Measurements from ENCODE around the gene SBF2.

The SBF2 gene

GRCh38 chr11:10017911-10018310, 276.1 kb downstream of the SBF2 start:
- TF ChIP-seq EZH2phosphoT487 (IDR thresholded peaks at IDR 0.05; ENCODE audit: low read depth): no peak
- H3K4me2 ChIP-seq (ENCODE audit: low read length): no peak overlapping the region
- no peaks in the 10 kb centered on the region for H3K27me3 ChIP-seq (ENCODE audit: low read depth, low read length)
- peaks cover 9% of the 10 kb centered on the region for H3K4me1 ChIP-seq (ENCODE audit: low read length)
- H3K27ac ChIP-seq (ENCODE audit: low read length): no peak overlapping the region
- no peak overlapping the region for H3K9ac ChIP-seq (ENCODE audit: low read length)
- H3K9me3 ChIP-seq (ENCODE audit: insufficient read depth, low read length): no peaks in the 10 kb centered on the region
- H2AFZ ChIP-seq (ENCODE audit: low read depth, low read length): no peak overlapping the region
- no peaks in the 10 kb centered on the region for H3K79me2 ChIP-seq (ENCODE audit: low read length)
- no peaks in the 10 kb centered on the region for H4K20me1 ChIP-seq (ENCODE audit: insufficient read depth, low read length)
- H3K36me3 ChIP-seq (replicated peaks; ENCODE audit: low read depth, low read length): no peaks in the 10 kb centered on the region
- H3K4me3 ChIP-seq (ENCODE audit: low read length): no peak overlapping the region

- H3K4me2 ChIP-seq (ENCODE audit: low read length): no peak overlapping the region
- H3K27me3 ChIP-seq (ENCODE audit: low read depth, low read length): no peaks in the 10 kb centered on the region
- no peaks in the 10 kb centered on the region for H4K20me1 ChIP-seq (ENCODE audit: insufficient read depth, low read length)
- H3K9me3 ChIP-seq (ENCODE audit: insufficient read depth, low read length): no peaks in the 10 kb centered on the region
- H3K79me2 ChIP-seq (ENCODE audit: low read length): no peaks in the 10 kb centered on the region
- H3K9ac ChIP-seq (ENCODE audit: low read length): no peak overlapping the region
- peaks cover 11% of the 10 kb centered on the region for H3K4me1 ChIP-seq (ENCODE audit: low read length)
- H3K4me3 ChIP-seq (ENCODE audit: low read length): no peak overlapping the region
- H3K36me3 ChIP-seq (replicated peaks; ENCODE audit: low read depth, low read length): no peaks in the 10 kb centered on the region
- no peak overlapping the region for H2AFZ ChIP-seq (ENCODE audit: low read depth, low read length)
- H3K27ac ChIP-seq (ENCODE audit: low read length): no peak overlapping the region
- TF ChIP-seq EZH2phosphoT487 (IDR thresholded peaks at IDR 0.05; ENCODE audit: low read depth): no peak
- TF ChIP-seq, protein P1, sequence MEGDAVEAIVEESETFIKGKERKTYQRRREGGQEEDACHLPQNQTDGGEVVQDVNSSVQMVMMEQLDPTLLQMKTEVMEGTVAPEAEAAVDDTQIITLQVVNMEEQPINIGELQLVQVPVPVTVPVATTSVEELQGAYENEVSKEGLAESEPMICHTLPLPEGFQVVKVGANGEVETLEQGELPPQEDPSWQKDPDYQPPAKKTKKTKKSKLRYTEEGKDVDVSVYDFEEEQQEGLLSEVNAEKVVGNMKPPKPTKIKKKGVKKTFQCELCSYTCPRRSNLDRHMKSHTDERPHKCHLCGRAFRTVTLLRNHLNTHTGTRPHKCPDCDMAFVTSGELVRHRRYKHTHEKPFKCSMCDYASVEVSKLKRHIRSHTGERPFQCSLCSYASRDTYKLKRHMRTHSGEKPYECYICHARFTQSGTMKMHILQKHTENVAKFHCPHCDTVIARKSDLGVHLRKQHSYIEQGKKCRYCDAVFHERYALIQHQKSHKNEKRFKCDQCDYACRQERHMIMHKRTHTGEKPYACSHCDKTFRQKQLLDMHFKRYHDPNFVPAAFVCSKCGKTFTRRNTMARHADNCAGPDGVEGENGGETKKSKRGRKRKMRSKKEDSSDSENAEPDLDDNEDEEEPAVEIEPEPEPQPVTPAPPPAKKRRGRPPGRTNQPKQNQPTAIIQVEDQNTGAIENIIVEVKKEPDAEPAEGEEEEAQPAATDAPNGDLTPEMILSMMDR (IDR thresholded peaks at IDR 0.05; ENCODE audit: low read depth, low read length): no peak
Measured at GRCh38 chr11:10017050-10017449, 277.0 kb downstream of the SBF2 start.

DNA sequence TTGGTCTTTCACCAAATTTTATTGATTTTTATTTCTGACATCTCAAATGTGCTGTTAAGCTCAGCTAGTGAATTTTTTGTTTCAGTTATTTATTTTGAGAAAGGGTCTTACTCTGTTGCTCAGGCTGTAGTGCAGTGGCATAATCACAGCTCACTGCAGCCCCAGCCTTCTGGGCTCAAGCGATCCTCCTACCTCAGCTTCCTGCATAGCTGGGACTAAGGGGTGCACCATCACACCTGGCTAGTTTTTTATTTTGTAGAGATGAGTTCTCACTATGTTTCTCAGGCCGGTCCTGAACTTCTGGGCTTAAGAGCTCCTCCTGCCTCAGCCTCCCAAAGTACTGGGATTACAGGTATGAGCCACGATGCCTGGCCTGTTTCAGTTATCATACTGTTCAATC, 282.0 kb downstream of the SBF2 start:
- H3K4me3 ChIP-seq (ENCODE audit: low read length): no peak overlapping the region
- H3K27ac ChIP-seq (ENCODE audit: low read length): no peak overlapping the region
- H3K36me3 ChIP-seq (replicated peaks; ENCODE audit: low read depth, low read length): no peaks in the 10 kb centered on the region
- H3K4me1 ChIP-seq (ENCODE audit: low read length): peaks cover 5% of the 10 kb centered on the region; the same call in 1 of the 2 replicates
- no peak overlapping the region for H2AFZ ChIP-seq (ENCODE audit: low read depth, low read length)
- no peak overlapping the region for H3K4me2 ChIP-seq (ENCODE audit: low read length)
- H3K27me3 ChIP-seq (ENCODE audit: low read depth, low read length): no peaks in the 10 kb centered on the region
- TF ChIP-seq EZH2phosphoT487 (IDR thresholded peaks at IDR 0.05; ENCODE audit: low read depth): no peak
- TF ChIP-seq, protein P1 (IDR thresholded peaks at IDR 0.05; ENCODE audit: low read depth, low read length): no peak
- no peaks in the 10 kb centered on the region for H4K20me1 ChIP-seq (ENCODE audit: insufficient read depth, low read length)
- H3K9ac ChIP-seq (ENCODE audit: low read length): no peak overlapping the region
- no peaks in the 10 kb centered on the region for H3K9me3 ChIP-seq (ENCODE audit: insufficient read depth, low read length)
- H3K79me2 ChIP-seq (ENCODE audit: low read length): no peaks in the 10 kb centered on the region

DNA sequence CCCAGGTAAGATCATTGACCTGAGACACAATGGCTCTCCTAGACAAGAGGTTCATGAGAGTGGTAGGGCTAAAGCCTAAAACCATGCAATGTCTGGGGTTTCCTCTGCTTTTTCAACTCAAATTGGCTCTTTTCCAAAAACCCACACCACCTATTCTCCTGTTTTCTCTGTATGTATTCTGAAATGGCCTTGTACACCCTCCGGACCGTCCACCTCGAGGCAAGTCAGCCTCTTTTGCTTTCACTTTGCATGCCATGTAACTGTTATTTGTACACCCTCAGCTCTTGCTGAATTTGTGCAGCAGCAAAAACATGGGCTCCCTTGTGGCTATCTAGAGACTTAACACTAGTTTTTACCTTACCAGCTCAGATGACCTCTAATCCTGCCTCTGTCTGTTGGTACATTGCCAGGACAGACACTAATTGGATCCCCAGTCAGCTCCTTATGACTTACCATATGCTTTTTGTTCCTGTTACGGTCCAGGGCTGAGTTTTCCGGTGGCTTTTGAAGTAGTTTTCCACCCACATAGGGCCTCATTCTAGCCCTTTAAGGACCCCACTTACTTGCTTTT, 288.0 kb downstream of the SBF2 start:
- Histone ChIP-seq H3K9ac (ENCODE audit: low read length) (no peak overlapping the region), H2AFZ (ENCODE audit: low read depth, low read length) (no peak overlapping the region), H3K4me2 (ENCODE audit: low read length) (no peak overlapping the region), H3K36me3 (replicated peaks; ENCODE audit: low read depth, low read length) (no peaks in the 10 kb centered on the region), H3K27ac (ENCODE audit: low read length) (no peak overlapping the region), H3K27me3 (ENCODE audit: low read depth, low read length) (no peaks in the 10 kb centered on the region), H3K4me3 (ENCODE audit: low read length) (no peak overlapping the region), H3K4me1 (ENCODE audit: low read length) (no peaks in the 10 kb centered on the region), H3K9me3 (ENCODE audit: insufficient read depth, low read length) (no peaks in the 10 kb centered on the region), H4K20me1 (ENCODE audit: insufficient read depth, low read length) (no peaks in the 10 kb centered on the region), H3K79me2 (ENCODE audit: low read length) (no peaks in the 10 kb centered on the region)
- TF ChIP-seq EZH2phosphoT487 (IDR thresholded peaks at IDR 0.05; ENCODE audit: low read depth): no peak
- TF ChIP-seq, protein P1 (IDR thresholded peaks at IDR 0.05; ENCODE audit: low read depth, low read length): no peak
